HG03469 (cell line): ENCODE measurements around the gene CTRB2.
"Not testable (repeated sequence)": the region's sequence is repeated elsewhere in the genome, so short reads cannot be mapped to it uniquely, and the experiment has no call there.

ENCODE experiments used
- ATAC-seq: cut with Tn5 transposase; IDR thresholded peaks from one replicate; pipeline ENCODE4 v1.9.1; 2021; ENCODE audit warnings: mild to moderate bottlenecking, moderate library complexity, moderate number of reproducible peaks; ENCODE audit not compliant: unreplicated experiment

The CTRB2 gene

GRCh38 chr16:75227361-75228142 is 20.6 kb upstream of the CTRB2 start:
- ATAC-seq, result no peak

DNA sequence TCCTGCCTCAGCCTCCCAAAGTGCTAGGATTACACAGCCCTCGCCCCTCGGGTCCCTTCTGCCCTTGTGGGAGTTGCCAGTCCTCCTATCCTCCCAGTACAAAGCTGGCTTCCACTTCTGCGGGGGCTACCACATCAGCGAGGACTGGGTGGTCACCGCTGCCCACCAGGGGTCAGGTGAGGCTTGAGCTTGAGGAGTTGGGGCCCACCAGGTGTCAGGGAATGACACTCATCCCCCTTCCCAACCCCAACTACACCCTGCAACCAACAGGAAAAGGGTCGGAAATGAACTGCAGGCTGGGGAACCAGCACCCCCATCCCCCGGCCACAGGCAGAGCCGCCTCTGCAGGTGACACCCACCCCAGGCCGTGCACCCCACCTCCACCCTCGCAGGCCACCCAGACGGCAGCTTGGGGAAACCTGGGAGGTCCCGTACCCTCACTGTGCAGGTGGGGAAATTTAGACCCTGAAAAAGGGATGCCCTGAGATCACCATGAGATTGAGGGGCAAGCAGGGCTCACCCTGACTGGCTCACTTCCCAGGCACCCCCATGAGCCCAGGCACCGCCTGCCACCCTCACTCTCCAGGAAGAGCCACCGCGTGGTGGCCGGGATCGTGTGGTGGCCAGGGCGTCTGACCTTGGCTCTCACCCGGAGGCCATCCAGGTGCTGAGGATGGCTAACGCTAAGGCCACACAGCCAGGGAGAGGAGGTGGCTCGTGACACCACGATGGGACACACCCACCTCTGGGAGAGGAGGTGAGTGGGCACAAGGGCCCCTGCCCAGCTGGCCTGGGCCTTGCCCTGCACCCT is 19.8 kb upstream of the CTRB2 start:
- ATAC-seq, result no peak

- no peak for ATAC-seq
Measured at GRCh38 chr16:75225678-75226515, 18.9 kb upstream of the CTRB2 start.

GRCh38 chr16:75225092-75225491 is 18.1 kb upstream of the CTRB2 start:
- ATAC-seq, result no peak

DNA sequence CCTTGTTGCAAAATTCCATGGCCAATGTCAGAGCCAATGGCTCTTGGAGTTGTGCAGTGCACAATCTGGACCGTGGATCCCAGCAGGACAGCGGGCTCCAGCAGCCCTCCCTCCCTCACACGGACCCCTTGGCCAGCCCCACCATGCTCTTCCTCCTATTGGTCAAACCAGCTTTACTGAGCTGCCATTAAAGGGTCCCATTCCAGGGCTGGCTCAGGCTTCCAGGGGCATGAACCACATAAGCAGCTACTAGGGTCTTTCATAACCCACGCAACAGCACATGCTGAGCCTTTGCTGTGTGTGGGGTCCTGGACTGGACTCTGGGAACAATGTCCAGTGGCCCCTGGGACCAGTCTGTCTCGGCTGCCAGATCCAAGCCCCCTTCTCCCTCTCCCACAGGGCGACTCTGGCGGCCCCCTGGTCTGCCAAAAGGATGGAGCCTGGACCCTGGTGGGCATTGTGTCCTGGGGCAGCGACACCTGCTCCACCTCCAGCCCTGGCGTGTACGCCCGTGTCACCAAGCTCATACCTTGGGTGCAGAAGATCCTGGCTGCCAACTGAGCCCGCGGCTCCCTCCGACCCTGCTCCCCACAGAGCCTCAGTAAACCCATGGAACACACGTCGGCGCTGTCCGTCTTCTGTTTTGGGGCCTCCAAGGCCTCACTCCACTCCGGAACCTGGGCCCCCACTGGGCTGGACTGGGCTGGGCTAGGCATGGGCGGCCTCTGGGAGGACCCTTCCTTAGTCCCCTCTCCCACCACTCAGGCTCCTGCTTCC is 17.5 kb upstream of the CTRB2 start:
- no peak for ATAC-seq

DNA sequence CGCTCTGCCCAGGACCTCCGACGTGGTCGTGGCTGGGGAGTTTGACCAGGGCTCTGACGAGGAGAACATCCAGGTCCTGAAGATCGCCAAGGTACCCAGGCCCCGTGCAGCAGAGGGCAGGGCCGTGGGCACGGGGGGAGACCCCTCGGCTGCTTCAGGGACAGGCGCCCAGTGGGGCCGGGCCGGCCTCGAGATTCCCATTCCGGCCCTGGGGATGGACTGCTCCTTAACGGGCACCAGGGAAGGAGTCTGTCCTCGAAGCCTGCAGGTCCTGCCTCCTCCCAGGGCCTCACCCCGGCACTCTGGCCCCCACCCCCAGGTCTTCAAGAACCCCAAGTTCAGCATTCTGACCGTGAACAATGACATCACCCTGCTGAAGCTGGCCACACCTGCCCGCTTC is 16.2 kb upstream of the CTRB2 start:
- ATAC-seq, result not testable (repeated sequence)

GRCh38 chr16:75222271-75222783 is 15.4 kb upstream of the CTRB2 start:
- no peak for ATAC-seq

- no peak for ATAC-seq
Measured at GRCh38 chr16:75219838-75220237, 12.9 kb upstream of the CTRB2 start.

DNA sequence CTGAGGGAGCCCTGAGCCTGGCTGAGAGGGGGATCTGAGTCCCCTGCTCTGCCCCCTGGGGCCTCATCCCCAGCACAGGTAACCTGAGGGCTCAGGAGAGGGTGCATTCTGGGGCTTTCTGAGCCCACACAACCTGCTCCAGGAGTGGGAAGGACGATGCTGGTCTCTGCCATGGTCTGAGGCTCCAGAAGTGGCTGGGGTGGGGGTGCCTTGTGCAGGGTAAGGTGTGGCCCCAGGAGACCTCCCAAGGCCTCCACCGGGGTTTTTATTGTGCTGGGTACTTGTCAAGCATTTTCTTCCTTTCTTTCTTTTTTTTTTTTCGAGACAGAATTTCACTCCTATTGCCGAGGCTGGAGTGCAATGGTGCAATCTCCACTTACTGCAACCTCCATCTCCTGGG is 12.1 kb upstream of the CTRB2 start:
- no peak for ATAC-seq

DNA sequence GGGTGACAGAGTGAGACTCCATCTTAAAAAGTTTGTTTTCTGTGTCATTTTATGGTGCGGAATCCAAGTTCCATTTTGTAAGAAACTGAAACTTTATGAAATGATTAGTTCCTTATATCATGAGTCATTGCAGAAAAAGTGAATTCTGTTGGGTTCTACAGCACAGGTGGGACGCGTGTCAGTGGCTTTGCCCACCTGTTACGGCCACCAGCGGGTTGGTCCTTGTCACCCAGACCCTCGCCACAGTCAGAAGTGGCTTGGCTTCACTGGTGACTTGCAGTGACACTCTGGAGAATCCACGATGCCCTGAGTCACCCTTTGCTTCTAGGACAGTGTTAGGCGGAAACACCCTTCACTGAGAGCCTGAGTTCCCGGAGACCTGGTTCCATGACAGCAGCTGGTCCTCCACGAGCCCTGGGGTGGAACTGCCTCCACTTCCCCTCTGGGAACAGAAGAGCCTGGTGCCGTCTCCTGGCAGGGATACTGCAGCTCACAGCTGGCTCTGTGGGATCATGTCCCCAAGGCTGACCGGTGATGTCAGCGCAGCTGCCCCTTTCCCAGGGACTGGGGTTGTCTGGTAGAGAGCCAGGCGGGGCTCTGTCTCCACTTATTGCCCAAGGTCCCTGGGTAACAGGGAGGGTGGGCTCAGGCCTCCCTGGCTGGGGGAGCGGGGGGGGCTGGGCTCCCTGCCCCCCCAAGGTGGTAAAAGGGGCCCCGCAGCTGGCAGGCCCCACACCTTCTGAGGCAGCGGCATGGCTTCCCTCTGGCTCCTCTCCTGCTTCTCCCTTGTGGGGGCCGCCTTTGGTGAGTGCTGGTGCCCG is 11.5 kb upstream of the CTRB2 start, which contains the start of gene CTRB1:
TSS of gene CTRB1 (plus strand) at position 733 of the 821 bp plus-strand sequence. CDS start at position 753, 20 bp downstream.
- no peak for ATAC-seq

- no peak for ATAC-seq
Measured at GRCh38 chr16:75217389-75217851, 10.5 kb upstream of the CTRB2 start.

DNA sequence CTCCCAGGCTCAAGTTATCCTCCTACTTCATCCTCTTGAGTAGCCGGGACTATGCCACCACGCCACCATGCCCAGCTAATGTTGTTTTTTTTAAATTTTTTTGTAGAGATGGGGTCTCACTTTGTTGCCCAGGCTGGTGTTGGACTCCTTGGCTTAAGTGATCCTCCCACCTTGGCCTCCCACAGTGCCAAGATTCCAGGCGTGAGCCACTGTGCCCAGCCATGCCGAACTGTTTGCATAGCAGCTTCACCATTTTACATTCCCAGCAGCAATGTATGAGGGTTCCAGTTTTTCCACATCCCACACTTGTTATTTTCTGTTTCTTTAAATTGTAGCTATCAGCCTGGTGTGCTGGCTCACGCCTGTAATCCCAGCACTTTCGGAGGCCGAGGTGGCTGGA is 9.6 kb upstream of the CTRB2 start:
- no peak for ATAC-seq

DNA sequence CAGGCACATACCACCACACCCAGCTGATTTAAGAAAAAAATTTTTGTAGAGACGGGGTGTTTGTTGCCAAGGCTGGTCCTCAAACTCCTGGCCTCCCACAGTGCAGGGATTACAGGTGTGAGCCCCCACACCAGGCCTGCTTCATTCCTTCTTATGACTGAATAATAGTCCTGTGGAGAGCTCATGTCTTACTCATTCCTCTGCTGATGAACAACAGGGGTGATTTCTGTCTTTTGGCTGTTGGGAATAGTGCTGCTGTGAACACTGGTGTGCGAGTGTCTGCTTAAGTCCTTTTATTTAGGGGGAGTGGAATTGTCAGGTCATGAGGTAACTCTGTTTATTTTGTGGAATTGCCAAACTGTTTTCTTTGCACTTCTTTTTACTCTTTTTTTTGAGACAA is 9.2 kb upstream of the CTRB2 start:
- no peak for ATAC-seq

- not testable (repeated sequence) for ATAC-seq
Measured at GRCh38 chr16:75211286-75211685, 4.3 kb upstream of the CTRB2 start.

- no peak for ATAC-seq
Measured at GRCh38 chr16:75209944-75210343, 3.0 kb upstream of the CTRB2 start.

DNA sequence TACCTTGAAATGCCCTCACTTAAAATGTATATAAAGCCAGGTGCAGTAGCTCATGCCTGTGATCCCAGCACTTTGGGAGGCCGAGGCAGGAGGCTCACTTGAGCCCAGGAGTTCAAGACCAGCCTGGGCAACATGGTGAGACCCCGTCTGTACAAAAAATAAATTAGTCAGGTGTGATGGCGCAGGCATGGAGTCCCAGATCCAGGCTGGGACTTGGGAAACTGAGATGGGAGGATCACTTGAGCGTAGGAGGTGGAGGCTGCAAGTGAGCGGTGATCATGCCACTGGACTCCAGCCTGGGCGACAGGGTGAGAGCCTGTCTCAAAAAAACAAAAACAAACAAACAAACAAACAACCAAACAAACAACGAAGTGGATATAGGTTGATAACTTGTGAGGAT is 2.6 kb upstream of the CTRB2 start:
- ATAC-seq, result not testable (repeated sequence)

- ATAC-seq, result no peak
Measured at GRCh38 chr16:75208861-75209505, 2.0 kb upstream of the CTRB2 start.

DNA sequence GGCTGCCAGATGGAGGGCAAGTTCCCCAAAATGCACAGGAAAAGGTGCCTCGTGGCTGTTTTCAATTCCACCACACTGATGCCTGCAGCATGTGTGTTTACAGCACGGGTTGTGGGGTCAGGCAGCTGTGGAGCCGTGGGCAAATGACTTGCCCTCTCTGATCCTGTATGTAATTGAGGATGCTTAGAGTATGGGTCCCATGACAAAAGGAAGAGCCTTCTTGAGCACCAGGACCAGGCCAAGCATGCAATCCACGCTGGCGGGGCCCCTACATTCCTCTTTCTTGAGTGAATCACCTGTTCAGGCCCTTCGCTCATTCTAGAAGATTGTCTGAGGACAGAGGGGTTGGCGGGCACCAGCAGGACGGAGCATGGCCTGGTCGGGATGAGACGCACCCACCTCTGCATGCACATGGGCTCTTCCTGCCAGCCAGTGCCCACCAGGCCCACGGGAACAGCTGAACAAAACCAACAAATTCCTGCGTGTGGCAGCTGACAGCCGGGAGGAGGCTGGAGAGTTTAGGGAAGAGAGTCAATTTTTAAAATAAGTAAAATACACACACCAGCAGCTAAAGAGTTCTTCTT is 1.4 kb upstream of the CTRB2 start:
- ATAC-seq, result no peak
